ENCODE measurements around the gene SMTN.

GRCh38 chr22:31148953-31149627 is 68.0 kb downstream of the SMTN start:
- TF ChIP-seq GABPA (IDR thresholded peaks at IDR 0.05; ENCODE audit: low read depth) (no peak), CTCF (IDR thresholded peaks at IDR 0.05; ENCODE audit: insufficient read depth, low read length) (peak; percentile 95), REST (IDR thresholded peaks at IDR 0.05; ENCODE audit: insufficient replicate concordance, low read depth) (no peak), POLR2AphosphoS5 (IDR thresholded peaks at IDR 0.05; ENCODE audit: low read depth) (no peak), SPI1 (IDR thresholded peaks at IDR 0.05; ENCODE audit: borderline replicate concordance, low read depth) (0 out of 2 replicates have a peak, but pooled peaks have one; percentile 22)

Data from HL-60 (cell line).